H1 (cell line): Measurements from ENCODE around the gene GTPBP1. TPM values are rescaled to one million over a fixed set of nuclear protein-coding genes. Genes with fewer than 3 reads are reported as not detected.

Experiments used
- CTCF ChIA-PET: fragments of 300-600 bp; sonication (Branson Sonifier 250); formaldehyde crosslinking; loops from one replicate; lab custom pipeline; 2021; ENCODE audit not compliant: partially characterized antibody; lab: Charles Lee
- POLR2A ChIA-PET: fragments of 300-600 bp; sonication (Branson Sonifier 250); formaldehyde crosslinking; loops from one replicate; lab custom pipeline; 2021; ENCODE audit warnings: inconsistent platforms; ENCODE audit not compliant: partially characterized antibody; lab: Charles Lee
- DNase-seq, 2 experiments: peaks; one replicate each; pipeline versions ENCODE4 v3.0.0 to v3.0.0-alpha.2; 2010 to 2022; ENCODE audit warnings: low spot score in 2 of 2, low read depth in 1 of 2, mixed read lengths in 1 of 2
- FAIRE-seq: peaks from 2 replicates; lab custom pipeline; 2011; peaks lifted over from hg19 to GRCh38; lab: Jason Lieb, UNC
- H2AFZ ChIP-seq: 2 replicates; pipeline ENCODE4 v1.8.1; 2012; ENCODE audit warnings: low read length, inconsistent platforms
- H2AK5ac ChIP-seq: 2 replicates; pipeline ENCODE4 v1.6.1; 2013; ENCODE audit warnings: low read depth, low read length
- H2BK120ac ChIP-seq: replicated peaks from 2 replicates; pipeline ENCODE3; 2013; ENCODE audit warnings: low read depth, low read length, inconsistent platforms
- H2BK12ac ChIP-seq: 2 replicates; pipeline ENCODE4 v1.6.1; 2013; ENCODE audit warnings: low read depth, low read length
- H2BK15ac ChIP-seq: 2 replicates; pipeline ENCODE4 v1.6.1; 2013; ENCODE audit warnings: low read length
- H2BK20ac ChIP-seq: 2 replicates; pipeline ENCODE4 v1.6.1; 2013; ENCODE audit warnings: low read length
- H2BK5ac ChIP-seq: 2 replicates; pipeline ENCODE4 v1.6.1; 2013; ENCODE audit warnings: low read depth, low read length
- H3K14ac ChIP-seq: 2 replicates; pipeline ENCODE4 v1.6.1; 2013; ENCODE audit warnings: inconsistent platforms; ENCODE audit not compliant: insufficient read length
- H3K18ac ChIP-seq: 2 replicates; pipeline ENCODE4 v1.6.1; 2013; ENCODE audit warnings: low read length; ENCODE audit errors: extremely low read depth
- H3K23ac ChIP-seq: 2 replicates; pipeline ENCODE4 v1.6.1; 2013; ENCODE audit warnings: inconsistent platforms; ENCODE audit not compliant: insufficient read length
- H3K23me2 ChIP-seq: 2 replicates; pipeline ENCODE4 v1.6.1; 2013; ENCODE audit warnings: low read depth, low read length
- H3K27ac ChIP-seq: 2 replicates; pipeline ENCODE4 v1.6.1; 2011; ENCODE audit warnings: low read depth, low read length, inconsistent platforms
- H3K27me3 ChIP-seq, 4 experiments: replicated peaks in 1 of 4; 1 replicate in 1 of 4; 2 replicates in 3 of 4; pipeline versions ENCODE4 v1.6.1 to v1.8.1; 2011 to 2013; ENCODE audit warnings: low read length in 3 of 4, mild to moderate bottlenecking in 3 of 4, inconsistent platforms in 2 of 4, mixed read lengths in 2 of 4, moderate library complexity in 1 of 4; ENCODE audit not compliant: control insufficient read depth in 3 of 4, insufficient read depth in 3 of 4; ENCODE audit errors: extremely low read depth in 1 of 4
- H3K36me3 ChIP-seq, 4 experiments: 2 replicates each; pipeline versions ENCODE4 v1.6.1 to v1.8.1; 2011 to 2013; ENCODE audit warnings: mild to moderate bottlenecking in 4 of 4, low read length in 3 of 4, moderate library complexity in 2 of 4, control low read depth in 1 of 4, inconsistent platforms in 1 of 4; ENCODE audit not compliant: insufficient read depth in 4 of 4, control insufficient read depth in 2 of 4
- H3K4ac ChIP-seq: replicated peaks from 2 replicates; pipeline ENCODE3; 2013; ENCODE audit warnings: low read length, low read depth, mixed read lengths, inconsistent platforms; ENCODE audit not compliant: insufficient read length
- H3K4me1 ChIP-seq, 4 experiments: replicated peaks in 1 of 4; 1 replicate in 1 of 4; 2 replicates in 3 of 4; pipeline versions ENCODE4 v1.6.1 to v1.8.1; 2011 to 2013; ENCODE audit warnings: low read length in 3 of 4, inconsistent platforms in 2 of 4, mixed read lengths in 1 of 4; ENCODE audit not compliant: insufficient read depth in 4 of 4, control insufficient read depth in 3 of 4
- H3K4me2 ChIP-seq, 2 experiments: 2 replicates each; pipeline versions ENCODE4 v1.6.1 to v1.8.1; 2011 to 2013; ENCODE audit warnings: low read depth in 2 of 2, low read length in 2 of 2, control low read depth in 1 of 2, inconsistent platforms in 1 of 2, mild to moderate bottlenecking in 1 of 2; ENCODE audit not compliant: insufficient read depth in 1 of 2
- H3K4me3 ChIP-seq, 4 experiments: fragments of 200-600, 300-600 bp in 1 of 4; sonication (generic), shearing (Covaris generic), sonication (Bioruptor Twin) in 1 of 4; 2 replicates each; pipeline versions ENCODE4 v1.5.1 to v1.8.1; 2011 to 2016; ENCODE audit warnings: low read length in 4 of 4, low read depth in 3 of 4, control low read depth in 2 of 4, inconsistent platforms in 2 of 4, mild to moderate bottlenecking in 2 of 4, mixed read lengths in 1 of 4, moderate library complexity in 1 of 4; ENCODE audit not compliant: insufficient read depth in 2 of 4; ENCODE audit errors: extremely low read depth in 1 of 4
- H3K56ac ChIP-seq: replicated peaks from 2 replicates; pipeline ENCODE3; 2013; ENCODE audit warnings: low read depth, mild to moderate bottlenecking, mixed read lengths, low read length, inconsistent platforms; ENCODE audit not compliant: insufficient read length
- H3K79me1 ChIP-seq: 2 replicates; pipeline ENCODE4 v1.6.1; 2013; ENCODE audit warnings: low read depth, low read length, control low read depth
- H3K79me2 ChIP-seq, 2 experiments: 2 replicates each; pipeline versions ENCODE4 v1.6.1 to v1.8.1; 2012 to 2013; ENCODE audit warnings: low read length in 2 of 2, mild to moderate bottlenecking in 2 of 2, inconsistent platforms in 1 of 2; ENCODE audit not compliant: insufficient read depth in 2 of 2, control insufficient read depth in 1 of 2
- H3K9ac ChIP-seq, 4 experiments: replicated peaks in 1 of 4; 1 replicate in 1 of 4; 2 replicates in 3 of 4; pipeline versions ENCODE4 v1.6.1 to v1.8.1; 2011 to 2013; ENCODE audit warnings: low read depth in 3 of 4, low read length in 3 of 4, control low read depth in 2 of 4, mild to moderate bottlenecking in 2 of 4, moderate library complexity in 2 of 4, inconsistent platforms in 1 of 4; ENCODE audit errors: extremely low read depth in 1 of 4
- H3K9me3 ChIP-seq, 2 experiments: 2 replicates each; pipeline versions ENCODE4 v1.6.1 to v1.8.1; 2012 to 2013; ENCODE audit warnings: mild to moderate bottlenecking in 2 of 2, moderate library complexity in 2 of 2, control low read depth in 1 of 2, inconsistent platforms in 1 of 2, low read depth in 1 of 2, low read length in 1 of 2, mixed read lengths in 1 of 2; ENCODE audit not compliant: insufficient read depth in 2 of 2
- H4K20me1 ChIP-seq, 2 experiments: replicated peaks in 1 of 2; 2 replicates each; pipeline versions ENCODE3 to v1.8.1; 2011 to 2013; ENCODE audit warnings: inconsistent platforms in 2 of 2, low read length in 2 of 2, mild to moderate bottlenecking in 1 of 2; ENCODE audit not compliant: insufficient read depth in 2 of 2, control insufficient read depth in 1 of 2
- H4K5ac ChIP-seq: 2 replicates; pipeline ENCODE4 v1.6.1; 2013; ENCODE audit warnings: low read length, low read depth, mixed read lengths, inconsistent platforms; ENCODE audit not compliant: insufficient read length
- H4K8ac ChIP-seq: 2 replicates; pipeline ENCODE4 v1.8.0; 2013; ENCODE audit warnings: mild to moderate bottlenecking, moderate library complexity, low read length, inconsistent platforms; ENCODE audit not compliant: insufficient read depth; ENCODE audit errors: extremely low read depth
- H4K91ac ChIP-seq: replicated peaks from 2 replicates; pipeline ENCODE3; 2013; ENCODE audit warnings: low read length, mixed read lengths, inconsistent platforms; ENCODE audit not compliant: insufficient read length
- BRCA1 ChIP-seq: IDR thresholded peaks from 2 replicates; pipeline ENCODE4 v1.6.1; 2012; ENCODE audit warnings: low read depth, low read length, improper control_type of control experiment
- CHD1 ChIP-seq: IDR thresholded peaks from 2 replicates; pipeline ENCODE4 v1.6.1; 2012; ENCODE audit warnings: low read depth, low read length, improper control_type of control experiment
- CTCF ChIP-seq, 3 experiments: IDR thresholded peaks; 1 replicate in 2 of 3; 2 replicates in 1 of 3; pipeline versions ENCODE4 v1.5.1 to v1.6.1; 2011; ENCODE audit warnings: low read length in 3 of 3, mild to moderate bottlenecking in 3 of 3, inconsistent platforms in 2 of 3, low read depth in 1 of 3, moderate library complexity in 1 of 3; ENCODE audit not compliant: insufficient read depth in 1 of 3; ENCODE audit errors: control extremely low read depth in 1 of 3
- EP300 ChIP-seq, 2 experiments: IDR thresholded peaks; 1 replicate in 1 of 2; 2 replicates in 1 of 2; pipeline ENCODE4 v1.6.1; 2011 to 2012; ENCODE audit warnings: low read depth in 2 of 2, low read length in 2 of 2, mild to moderate bottlenecking in 2 of 2, borderline replicate concordance in 1 of 2, inconsistent platforms in 1 of 2, moderate library complexity in 1 of 2
- FOSL1 ChIP-seq: IDR thresholded peaks from 2 replicates; pipeline ENCODE4 v1.6.1; 2011; ENCODE audit warnings: mild to moderate bottlenecking, low read depth, low read length, moderate library complexity; ENCODE audit not compliant: insufficient read depth
- JUN ChIP-seq: IDR thresholded peaks from 2 replicates; pipeline ENCODE4 v1.6.1; 2011; ENCODE audit warnings: low read depth, mild to moderate bottlenecking, improper control_type of control experiment, low read length
- JUND ChIP-seq: IDR thresholded peaks from 2 replicates; pipeline ENCODE4 v1.6.1; 2011; ENCODE audit warnings: mild to moderate bottlenecking, improper control_type of control experiment, low read length
- KDM5A ChIP-seq: fragments of 200-600 bp; IDR thresholded peaks from 2 replicates; pipeline ENCODE4 v1.7.1; 2012; ENCODE audit warnings: mild to moderate bottlenecking, low read length, inconsistent platforms, mixed read lengths
- POLR2A ChIP-seq, 2 experiments: IDR thresholded peaks; 1 replicate in 1 of 2; 2 replicates in 1 of 2; pipeline ENCODE4 v1.6.1; 2011; ENCODE audit warnings: low read depth in 2 of 2, low read length in 2 of 2, mild to moderate bottlenecking in 2 of 2; ENCODE audit errors: control extremely low read depth in 1 of 2
- SIX5 ChIP-seq: IDR thresholded peaks from 2 replicates; pipeline ENCODE4 v1.6.1; 2011; ENCODE audit warnings: mild to moderate bottlenecking, low read depth, low read length
- SUZ12 ChIP-seq: fragments of 200-600 bp; sonication (generic); IDR thresholded peaks from 2 replicates; pipeline ENCODE4 v1.6.1; 2012; ENCODE audit warnings: mild to moderate bottlenecking, inconsistent platforms, low read length, moderate library complexity, mixed read lengths
- WGBS, 2 experiments: shearing (Covaris generic) in 1 of 2; methylation state at CpG; one replicate each; pipeline versions ENCODE4 v1.1.6 to v1.1.7; 2013 to 2015; ENCODE audit warnings: low lambda C conversion rate in 2 of 2, mixed read lengths in 2 of 2, inconsistent platforms in 1 of 2, low coverage in 1 of 2, missing lambda C conversion rate in 1 of 2; ENCODE audit not compliant: insufficient replicate concordance in 2 of 2, insufficient coverage in 1 of 2, insufficient read length in 1 of 2; ENCODE audit errors: extremely low coverage in 1 of 2, missing lambda C conversion rate in 1 of 2; 5-methylcytosine and 5-hydroxymethylcytosine counted together
- polyA plus RNA-seq, 7 experiments: library from polyadenylated mRNA; depleted of rRNA in 3 of 7; stranded (reverse) in 5 of 7; unstranded in 2 of 7; fragments of >200 nt in 5 of 7; fragments of 200-250 nt in 2 of 7; gene quantifications; 1 replicate in 5 of 7; 2 replicates in 1 of 7; 4 replicates in 1 of 7; pipeline versions ENCODE4 v1.2.1 to v1.2.3, GENCODE V29; 2011 to 2013; ENCODE audit warnings: missing spikeins in 2 of 7, mixed read lengths in 2 of 7
- total RNA-seq: library from RNA; stranded (reverse); fragmentation: NEBNext Ultra II Directional; extraction: Animal tissue kit (Norgen Biotek cat#: 25700); gene quantifications from 2 replicates; pipeline ENCODE4 v1.2.1, GENCODE V29; 2021

The GTPBP1 gene
- total and polyA plus RNA-seq, 2 of the 8 experiments (the other 6 are each of a cell fraction or from before 2014, with no cell fraction given) = 53.1 to 91.8 TPM

DNA sequence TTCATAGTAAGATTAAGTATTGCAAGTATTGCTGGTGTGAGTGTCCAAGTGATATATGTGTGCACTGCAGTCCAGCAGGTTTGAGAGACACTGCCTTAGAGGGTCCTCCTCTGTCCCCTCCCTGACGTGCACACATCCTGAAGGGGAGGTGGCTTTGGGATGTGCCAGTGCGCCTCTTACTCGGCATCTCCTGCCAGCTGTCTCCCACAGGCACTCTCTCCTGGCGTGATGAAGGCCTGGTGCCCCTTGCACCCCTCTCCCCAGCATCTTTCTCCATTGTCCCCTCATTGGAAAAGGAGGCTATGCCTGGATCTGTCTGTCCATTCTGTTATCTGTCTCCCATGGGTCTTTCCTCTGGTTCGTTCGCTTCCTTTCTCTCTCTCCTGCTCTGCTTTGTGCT lies 24.2 kb downstream of the GTPBP1 start:
- Histone ChIP-seq H4K91ac (no peak overlapping the region), H3K18ac (no peak overlapping the region), H3K56ac (no peak overlapping the region), H3K79me2 (no peaks in the 10 kb centered on the region), H3K14ac (no peak overlapping the region), H4K20me1 (peaks cover 11 to 17% of the 10 kb centered on the region in 2 experiments), H4K8ac (no peak overlapping the region), H3K4me1 (no peaks in the 10 kb centered on the region), H2BK15ac (no peak overlapping the region), H3K27me3 (no peaks in the 10 kb centered on the region), H4K5ac (no peak overlapping the region), H3K36me3 (peaks cover 29 to 74% (median 63%) of the 10 kb centered on the region in 4 experiments), H2BK12ac (no peak overlapping the region), H2AK5ac (no peak overlapping the region), H3K27ac (no peak overlapping the region), H3K23me2 (no peaks in the 10 kb centered on the region), H2BK5ac (no peak overlapping the region), H3K9ac (no peak overlapping the region), H3K9me3 (no peaks in the 10 kb centered on the region), H3K4me2 (no peak overlapping the region), H2BK20ac (no peak overlapping the region), H2AFZ (no peak overlapping the region), H3K4me3 (no peak overlapping the region), H2BK120ac (no peak overlapping the region), H3K4ac (no peak overlapping the region), H3K79me1 (no peaks in the 10 kb centered on the region), H3K23ac (no peak overlapping the region)
- POLR2A ChIA-PET = interaction anchor here (1.0 to 2.0 kb wide), 3 partner anchors 10 to 49 kb away, joined by 3 to 7 read pairs (median 3); partner anchors contain the start of gene TOMM22
- FAIRE-seq = no peak
- CTCF ChIA-PET = interaction anchor here (1.0 to 10.1 kb wide), 2 partner anchors 34 to 48 kb away, joined by 3 to 124 read pairs; partner anchors contain the start of gene TOMM22
- WGBS, 2 experiments = 97% methylated on average over 6 of the region's 6 CpGs; no CpG with 5 or more reads in 1 of the 2 experiments
- no peak for DNase-seq
- TF ChIP-seq JUN (no peak), BRCA1 (no peak), JUND (no peak), SUZ12 (no peak), POLR2A (IDR thresholded peaks at IDR 0.05; ENCODE audit: control extremely low read depth in 1 of 2, low read depth in 2 of 2, low read length in 2 of 2) (no peak), EP300 (IDR thresholded peaks at IDR 0.05; ENCODE audit: borderline replicate concordance in 1 of 2, low read depth in 2 of 2, low read length in 2 of 2) (no peak), SIX5 (no peak), CHD1 (no peak), CTCF (IDR thresholded peaks at IDR 0.05; ENCODE audit: control extremely low read depth in 1 of 3, insufficient read depth in 1 of 3, low read depth in 1 of 3, low read length in 3 of 3) (no peak), KDM5A (no peak), FOSL1 (no peak)
